Muscle layer of duodenum (tissue), 2 donors: Measurements from ENCODE around the gene PPP6R3.
"Not testable (repeated sequence)": the region's sequence is repeated elsewhere in the genome, so short reads cannot be mapped to it uniquely, and the experiment has no call there.

Source experiments
- H3K27ac ChIP-seq: one replicate; pipeline ENCODE4 v1.7.0; 2013; ENCODE audit warnings: mild to moderate bottlenecking, low read length
- H3K27me3 ChIP-seq: one replicate; pipeline ENCODE4 v1.7.0; 2013; ENCODE audit warnings: low read depth, mild to moderate bottlenecking, control low read depth, low read length
- H3K36me3 ChIP-seq, 2 donors: one replicate each; pipeline ENCODE4 v1.7.0; 2013; ENCODE audit warnings: low read length in 2 of 2, control low read depth in 1 of 2, mild to moderate bottlenecking in 1 of 2; ENCODE audit not compliant: insufficient read depth in 2 of 2, control insufficient read depth in 1 of 2
- H3K4me1 ChIP-seq, 2 donors: one replicate each; pipeline ENCODE4 v1.7.0; 2013; ENCODE audit warnings: low read length in 2 of 2, mild to moderate bottlenecking in 2 of 2, control low read depth in 1 of 2, moderate library complexity in 1 of 2; ENCODE audit not compliant: insufficient read depth in 2 of 2, control insufficient read depth in 1 of 2
- H3K4me3 ChIP-seq, 2 donors: one replicate each; pipeline ENCODE4 v1.7.0; 2013; ENCODE audit warnings: low read length in 2 of 2, low read depth in 1 of 2, mild to moderate bottlenecking in 1 of 2
- H3K9me3 ChIP-seq, 2 donors: one replicate each; pipeline ENCODE4 v1.7.0; 2013; ENCODE audit warnings: low read length in 2 of 2, control low read depth in 1 of 2, mild to moderate bottlenecking in 1 of 2; ENCODE audit not compliant: control insufficient read depth in 1 of 2
- donor health status: healthy.

PPP6R3 gene

GRCh38 chr11:68446046-68446725, 14.4 kb upstream of the PPP6R3 start:
- no peak overlapping the region for H3K4me3 ChIP-seq
- H3K4me1 ChIP-seq: peaks cover 0 to 6% of the 10 kb centered on the region in 2 donors
- H3K9me3 ChIP-seq: no peaks in the 10 kb centered on the region
- H3K36me3 ChIP-seq: peaks cover 7 to 15% of the 10 kb centered on the region in 2 donors
- no peak overlapping the region for H3K27ac ChIP-seq
- H3K27me3 ChIP-seq: no peaks in the 10 kb centered on the region

- H3K27ac ChIP-seq: no peak overlapping the region
- no peaks in the 10 kb centered on the region for H3K27me3 ChIP-seq
- H3K4me1 ChIP-seq: no peaks in the 10 kb centered on the region
- peaks cover 6 to 13% of the 10 kb centered on the region in 2 donors for H3K36me3 ChIP-seq
- H3K4me3 ChIP-seq: no peak overlapping the region
- H3K9me3 ChIP-seq: no peaks in the 10 kb centered on the region
Observed at GRCh38 chr11:68447015-68447801, 13.3 kb upstream of the PPP6R3 start.

- not testable (repeated sequence) for H3K4me3 ChIP-seq, H3K9me3 ChIP-seq, H3K36me3 ChIP-seq, H3K4me1 ChIP-seq, H3K27me3 ChIP-seq, H3K27ac ChIP-seq
Observed at GRCh38 chr11:68447914-68448313, 12.6 kb upstream of the PPP6R3 start.

- Histone ChIP-seq H3K27ac (no peak overlapping the region), H3K9me3 (no peaks in the 10 kb centered on the region), H3K36me3 (peaks cover 0 to 9% of the 10 kb centered on the region in 2 donors), H3K27me3 (no peaks in the 10 kb centered on the region), H3K4me3 (no peak overlapping the region), H3K4me1 (no peaks in the 10 kb centered on the region)
Observed at GRCh38 chr11:68448604-68449011, 11.9 kb upstream of the PPP6R3 start.

- Histone ChIP-seq H3K36me3 (peaks cover 0 to 9% of the 10 kb centered on the region in 2 donors), H3K9me3 (no peaks in the 10 kb centered on the region), H3K4me1 (no peaks in the 10 kb centered on the region), H3K27ac (no peak overlapping the region), H3K4me3 (no peak overlapping the region), H3K27me3 (no peaks in the 10 kb centered on the region)
Observed at GRCh38 chr11:68449951-68450350, 10.6 kb upstream of the PPP6R3 start.

- no peaks in the 10 kb centered on the region for H3K27me3 ChIP-seq
- no peak overlapping the region for H3K27ac ChIP-seq
- H3K36me3 ChIP-seq: peaks cover 0 to 9% of the 10 kb centered on the region in 2 donors
- H3K9me3 ChIP-seq: no peaks in the 10 kb centered on the region
- no peak overlapping the region for H3K4me3 ChIP-seq
- no peaks in the 10 kb centered on the region for H3K4me1 ChIP-seq
Observed at GRCh38 chr11:68450711-68451110, 9.8 kb upstream of the PPP6R3 start.

GRCh38 chr11:68454767-68455166, 5.8 kb upstream of the PPP6R3 start:
- Histone ChIP-seq H3K4me1 (no peaks in the 10 kb centered on the region), H3K9me3 (no peaks in the 10 kb centered on the region), H3K27ac (no peak overlapping the region), H3K27me3 (no peaks in the 10 kb centered on the region), H3K36me3 (no peaks in the 10 kb centered on the region), H3K4me3 (no peak overlapping the region)

- Histone ChIP-seq H3K4me1 (no peaks in the 10 kb centered on the region), H3K27ac (no peak overlapping the region), H3K4me3 (no peak overlapping the region), H3K27me3 (no peaks in the 10 kb centered on the region), H3K9me3 (no peaks in the 10 kb centered on the region), H3K36me3 (no peaks in the 10 kb centered on the region)
Observed at GRCh38 chr11:68455485-68455884, 5.1 kb upstream of the PPP6R3 start.

GRCh38 chr11:68457216-68457897, 3.2 kb upstream of the PPP6R3 start:
- H3K4me1 ChIP-seq: peaks cover 0 to 8% of the 10 kb centered on the region in 2 donors
- H3K27me3 ChIP-seq: no peaks in the 10 kb centered on the region
- no peak overlapping the region for H3K27ac ChIP-seq

GRCh38 chr11:68457898-68458249, 2.7 kb upstream of the PPP6R3 start:
- H3K27ac ChIP-seq: no peak overlapping the region

More at GRCh38 chr11:68457216-68457897, 3.2 kb upstream of the PPP6R3 start:
- Histone ChIP-seq H3K9me3 (no peaks in the 10 kb centered on the region), H3K36me3 (no peaks in the 10 kb centered on the region), H3K4me3 (no peak overlapping the region)

GRCh38 chr11:68458340-68458739, 2.2 kb upstream of the PPP6R3 start:
- H3K27me3 ChIP-seq, H3K27ac ChIP-seq, H3K4me3 ChIP-seq: not testable (repeated sequence)

More at GRCh38 chr11:68457898-68458249, 2.7 kb upstream of the PPP6R3 start:
- Histone ChIP-seq H3K36me3 (no peaks in the 10 kb centered on the region), H3K27me3 (no peaks in the 10 kb centered on the region), H3K4me1 (peaks cover 0 to 13% of the 10 kb centered on the region in 2 donors), H3K9me3 (no peaks in the 10 kb centered on the region), H3K4me3 (no peak overlapping the region)

More at GRCh38 chr11:68458340-68458739, 2.2 kb upstream of the PPP6R3 start:
- not testable (repeated sequence) for H3K9me3 ChIP-seq, H3K36me3 ChIP-seq
- peaks cover 0 to 18% of the 10 kb centered on the region in 2 donors for H3K4me1 ChIP-seq
